ENCODE data around the gene SPNS3. TPM values are rescaled to one million over a fixed set of nuclear protein-coding genes. Genes with fewer than 3 reads are reported as not detected.

The SPNS3 gene
- total and polyA plus RNA-seq, 9 of the 15 experiments (the other 6 are each of a cell fraction or from before 2014, with no cell fraction given) = not detected

DNA sequence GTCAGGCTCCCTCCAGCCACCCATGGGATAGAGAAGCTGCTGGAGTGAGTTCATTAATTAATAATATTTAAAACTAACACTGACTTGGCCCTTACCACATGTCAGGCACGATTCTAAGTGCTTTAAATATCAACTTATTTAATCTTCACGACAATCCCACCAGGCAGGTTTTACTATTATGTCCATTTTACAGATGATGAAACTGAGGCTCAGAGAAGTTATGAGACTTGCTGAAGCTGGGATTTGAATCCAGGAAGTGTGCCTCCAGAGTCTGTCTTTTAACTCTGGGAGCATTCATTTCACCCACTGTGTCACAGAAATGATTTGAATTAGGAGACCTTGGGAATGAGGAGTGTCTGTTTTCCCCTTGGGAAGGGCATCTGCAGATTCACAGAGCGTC, 8.8 kb downstream of the SPNS3 start:
- H3K9me1 ChIP-seq (ENCODE audit: control insufficient read depth, insufficient read depth, low read length) = no peaks in the 10 kb centered on the region
- H3K79me2 ChIP-seq (ENCODE audit: control insufficient read depth, insufficient read depth, low read length) = no peaks in the 10 kb centered on the region
- POLR2A ChIA-PET = interaction anchor here (0.9 kb wide), 1 partner anchor 14 kb away, joined by 3 read pairs; no protein-coding TSS in a partner anchor
- no peaks in the 10 kb centered on the region for H3K9me3 ChIP-seq (replicated peaks; ENCODE audit: control insufficient read depth, insufficient read depth, low read depth, low read length)
- no peak for ATAC-seq
- H3K4me1 ChIP-seq (replicated peaks in 1 of 2; ENCODE audit: control insufficient read depth in 2 of 2, insufficient read depth in 2 of 2, low read length in 2 of 2) = no peaks in the 10 kb centered on the region; a peak in 2 of 5 replicates
- DNase-seq (ENCODE audit: extremely low read depth in 1 of 4, low spot score in 3 of 4) = no peak
- no peak overlapping the region for H3K27ac ChIP-seq (ENCODE audit: extremely low read depth, low read depth, low read length)
- peaks cover 4% of the 10 kb centered on the region; the same call in 1 of the 2 replicates for H4K20me1 ChIP-seq (replicated peaks; ENCODE audit: control insufficient read depth, insufficient read depth, low read length)
- TF ChIP-seq BCOR (IDR thresholded peaks at IDR 0.05) (peak; percentile 65; the same call in 1 of the 2 replicates), CBX8 (IDR thresholded peaks at IDR 0.05; ENCODE audit: borderline replicate concordance, extremely low read depth, low read depth, low read length, poor library complexity, severe bottlenecking) (no peak), RBM25 (IDR thresholded peaks at IDR 0.05; ENCODE audit: low read depth, low read length, severe bottlenecking) (peak; percentile 82)
- TF ChIP-seq, protein P1, sequence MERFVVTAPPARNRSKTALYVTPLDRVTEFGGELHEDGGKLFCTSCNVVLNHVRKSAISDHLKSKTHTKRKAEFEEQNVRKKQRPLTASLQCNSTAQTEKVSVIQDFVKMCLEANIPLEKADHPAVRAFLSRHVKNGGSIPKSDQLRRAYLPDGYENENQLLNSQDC (CRISPR knock-in tag; IDR thresholded peaks at IDR 0.05) = no peak
- H3K4me2 ChIP-seq (ENCODE audit: insufficient read depth, low read length) = no peak overlapping the region
- CTCF ChIA-PET (ENCODE audit: low intra/inter-chr PET ratio) = no interaction called here
- in situ Hi-C loops (cut with MboI) = no loop called here
- BruUV-seq (replicated peaks) = no TSS peak
- intact Hi-C loops (cut with micrococcal nuclease) = no loop called here
- H3K36me3 ChIP-seq (ENCODE audit: control insufficient read depth, insufficient read depth, low read length) = no peaks in the 10 kb centered on the region
- H3K4me3 ChIP-seq = no peak overlapping the region
- no peak overlapping the region for H3K9ac ChIP-seq (ENCODE audit: insufficient read depth in 1 of 2, low read depth in 2 of 2, low read length in 2 of 2)
- 5% methylated on average over 3 of the region's 3 CpGs for WGBS (ENCODE audit: insufficient coverage, low coverage, missing lambda C conversion rate)
- H2AFZ ChIP-seq (ENCODE audit: low read depth, low read length) = no peak overlapping the region
- H3K27me3 ChIP-seq (ENCODE audit: control insufficient read depth in 2 of 2, insufficient read depth in 2 of 2, low read length in 2 of 2) = peaks cover 8 to 36% of the 10 kb centered on the region in 2 experiments; a peak in 4 of 5 replicates
- no peak for FAIRE-seq

- H3K9ac ChIP-seq (ENCODE audit: insufficient read depth in 1 of 2, low read depth in 2 of 2, low read length in 2 of 2) = no peak overlapping the region
- H3K4me2 ChIP-seq (ENCODE audit: insufficient read depth, low read length) = no peak overlapping the region
- TF ChIP-seq ZNF764 (CRISPR knock-in tag; IDR thresholded peaks at IDR 0.05; ENCODE audit: low read depth) (no peak), EHMT2 (IDR thresholded peaks at IDR 0.05) (no peak)
- TF ChIP-seq, protein P2, sequence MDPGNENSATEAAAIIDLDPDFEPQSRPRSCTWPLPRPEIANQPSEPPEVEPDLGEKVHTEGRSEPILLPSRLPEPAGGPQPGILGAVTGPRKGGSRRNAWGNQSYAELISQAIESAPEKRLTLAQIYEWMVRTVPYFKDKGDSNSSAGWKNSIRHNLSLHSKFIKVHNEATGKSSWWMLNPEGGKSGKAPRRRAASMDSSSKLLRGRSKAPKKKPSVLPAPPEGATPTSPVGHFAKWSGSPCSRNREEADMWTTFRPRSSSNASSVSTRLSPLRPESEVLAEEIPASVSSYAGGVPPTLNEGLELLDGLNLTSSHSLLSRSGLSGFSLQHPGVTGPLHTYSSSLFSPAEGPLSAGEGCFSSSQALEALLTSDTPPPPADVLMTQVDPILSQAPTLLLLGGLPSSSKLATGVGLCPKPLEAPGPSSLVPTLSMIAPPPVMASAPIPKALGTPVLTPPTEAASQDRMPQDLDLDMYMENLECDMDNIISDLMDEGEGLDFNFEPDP (CRISPR knock-in tag; IDR thresholded peaks at IDR 0.05) = no peak
- H3K4me3 ChIP-seq = no peak overlapping the region
- H4K20me1 ChIP-seq (replicated peaks; ENCODE audit: control insufficient read depth, insufficient read depth, low read length) = peaks cover 4% of the 10 kb centered on the region; the same call in 1 of the 2 replicates
- ATAC-seq (no peak), DNase-seq (ENCODE audit: extremely low read depth in 1 of 4, low spot score in 3 of 4) (no peak), FAIRE-seq (no peak)
- ChIA-PET CTCF (ENCODE audit: low intra/inter-chr PET ratio) (no interaction called here), POLR2A (interaction anchor here (0.9 kb wide), 1 partner anchor 13 kb away, joined by 3 read pairs; no protein-coding TSS in a partner anchor)
- no peaks in the 10 kb centered on the region for H3K36me3 ChIP-seq (ENCODE audit: control insufficient read depth, insufficient read depth, low read length)
- H3K79me2 ChIP-seq (ENCODE audit: control insufficient read depth, insufficient read depth, low read length) = no peaks in the 10 kb centered on the region
- BruUV-seq (replicated peaks) = no TSS peak
- H3K4me1 ChIP-seq (replicated peaks in 1 of 2; ENCODE audit: control insufficient read depth in 2 of 2, insufficient read depth in 2 of 2, low read length in 2 of 2) = no peaks in the 10 kb centered on the region; a peak in 2 of 5 replicates
- no peak overlapping the region for H3K27ac ChIP-seq (ENCODE audit: extremely low read depth, low read depth, low read length)
- no peaks in the 10 kb centered on the region for H3K9me3 ChIP-seq (replicated peaks; ENCODE audit: control insufficient read depth, insufficient read depth, low read depth, low read length)
- in situ Hi-C loops (cut with MboI) = no loop called here
- no peak overlapping the region for H2AFZ ChIP-seq (ENCODE audit: low read depth, low read length)
- no peaks in the 10 kb centered on the region for H3K9me1 ChIP-seq (ENCODE audit: control insufficient read depth, insufficient read depth, low read length)
- WGBS (ENCODE audit: insufficient coverage, low coverage, missing lambda C conversion rate) = 12% methylated on average over 6 of the region's 6 CpGs
- H3K27me3 ChIP-seq (ENCODE audit: control insufficient read depth in 2 of 2, insufficient read depth in 2 of 2, low read length in 2 of 2) = peaks cover 5 to 39% of the 10 kb centered on the region in 2 experiments; a peak in 4 of 5 replicates
- intact Hi-C loops (cut with micrococcal nuclease) = no loop called here
Observed at GRCh38 chr17:4443476-4443875, 9.7 kb downstream of the SPNS3 start.

All from K562 (cell line).